A549 (cell line): Measurements from ENCODE around the gene RET. TPM values are rescaled to one million over a fixed set of nuclear protein-coding genes. Genes with fewer than 3 reads are reported as not detected.

Experiments used
- ATAC-seq, 2 experiments: fragments of 200-7000 bp in 1 of 2; fragments of >200 bp in 1 of 2; cut with Nextera tagmentation in 1 of 2; cut with Tn5 transposase in 1 of 2; 3 replicates each; pipeline versions ENCODE4 v1.8.0 to v1.9.1; 2018 to 2020; ENCODE audit warnings: mild to moderate bottlenecking in 1 of 2, moderate library complexity in 1 of 2
- CTCF ChIA-PET: fragments of 300-600 bp; sonication (Branson Sonifier 250); formaldehyde crosslinking; extraction: SDS; loops from one replicate; lab custom pipeline; 2021; ENCODE audit warnings: antibody characterized with exemption, inconsistent platforms; lab: Yijun Ruan, JAX
- POLR2A ChIA-PET: fragments of 350-600 bp; formaldehyde crosslinking; extraction: SDS; loops from one replicate; lab custom pipeline; 2021; ENCODE audit warnings: antibody characterized with exemption, inconsistent platforms; lab: Yijun Ruan, JAX
- DNase-seq, 2 experiments: peaks; one replicate each; pipeline versions ENCODE4 v3.0.0 to v3.0.0-alpha.2; 2011 to 2016; ENCODE audit warnings: low read depth in 1 of 2, low spot score in 1 of 2
- FAIRE-seq: peaks from 2 replicates; lab custom pipeline; 2011; peaks lifted over from hg19 to GRCh38; lab: Jason Lieb, UNC
- H3K27ac ChIP-seq, 2 experiments: fragments of >200 bp; sonication (Bioruptor Twin); formaldehyde crosslinking; 3 replicates each; pipeline ENCODE4 v1.5.1; 2016 to 2017
- H3K4me1 ChIP-seq: fragments of >200 bp; sonication (Bioruptor Twin); formaldehyde crosslinking; 3 replicates; pipeline ENCODE4 v1.6.1; 2016
- H3K4me2 ChIP-seq: fragments of >200 bp; sonication (Bioruptor Twin); formaldehyde crosslinking; 3 replicates; pipeline ENCODE4 v1.6.1; 2016
- H3K4me3 ChIP-seq: fragments of >200 bp; sonication (Bioruptor Twin); formaldehyde crosslinking; 3 replicates; pipeline ENCODE4 v1.5.1; 2016
- H3K9me3 ChIP-seq: fragments of >200 bp; sonication (Bioruptor Twin); formaldehyde crosslinking; 3 replicates; pipeline ENCODE4 v1.6.1; 2016
- CBX2 ChIP-seq: fragments of 200-600 bp; sonication (generic); IDR thresholded peaks from 2 replicates; pipeline ENCODE4 v1.6.1; 2016; ENCODE audit warnings: low read depth, mild to moderate bottlenecking, borderline replicate concordance
- CBX8 ChIP-seq: fragments of 200-600 bp; sonication (generic); IDR thresholded peaks from 2 replicates; pipeline ENCODE4 v1.6.1; 2016
- CEBPB ChIP-seq, 2 experiments: fragments of >200 bp in 1 of 2; sonication (Bioruptor Twin) in 1 of 2; formaldehyde crosslinking in 1 of 2; IDR thresholded peaks; 2 replicates each; pipeline ENCODE4 v1.6.1; 2012 to 2016
- CHD4 ChIP-seq: fragments of 200-600 bp; sonication (generic); IDR thresholded peaks from 2 replicates; pipeline ENCODE4 v1.6.1; 2016; ENCODE audit warnings: antibody characterized with exemption, mild to moderate bottlenecking, borderline replicate concordance
- CTCF ChIP-seq: fragments of >200 bp; sonication (Bioruptor Twin); formaldehyde crosslinking; IDR thresholded peaks from 3 replicates; pipeline ENCODE4 v1.5.1; 2016
- E2F6 ChIP-seq: IDR thresholded peaks from 2 replicates; pipeline ENCODE4 v1.6.1; 2012; ENCODE audit warnings: low read depth, borderline replicate concordance
- EHF ChIP-seq: fragments of 250-450 bp; sonication (Bioruptor Pico); IDR thresholded peaks from 2 replicates; pipeline ENCODE4 v1.5.0; 2020; ENCODE audit warnings: mild to moderate bottlenecking
- EHMT2 ChIP-seq: fragments of 200-600 bp; sonication (generic); IDR thresholded peaks from 2 replicates; pipeline ENCODE4 v1.6.1; 2016; ENCODE audit warnings: antibody characterized with exemption, low read depth, mild to moderate bottlenecking, moderate library complexity
- FOSL2 ChIP-seq, 2 experiments: fragments of 450-650 bp in 1 of 2; fragments of >200 bp in 1 of 2; sonication (Bioruptor Twin) in 1 of 2; formaldehyde crosslinking; IDR thresholded peaks; 2 replicates each; pipeline versions ENCODE4 v1.5.0 to v1.6.1; 2016 to 2020; ENCODE audit warnings: mild to moderate bottlenecking in 1 of 2, moderate library complexity in 1 of 2
- GATA3 ChIP-seq: IDR thresholded peaks from 2 replicates; pipeline ENCODE4 v1.6.1; 2012; ENCODE audit warnings: borderline replicate concordance
- HMGXB4 ChIP-seq: fragments of 250-450 bp; sonication (Bioruptor Pico); IDR thresholded peaks from 2 replicates; pipeline ENCODE4 v1.5.0; 2021; ENCODE audit warnings: mild to moderate bottlenecking, moderate library complexity, borderline replicate concordance
- HOXA7 ChIP-seq: fragments of 250-450 bp; sonication (Bioruptor Pico); IDR thresholded peaks from 2 replicates; pipeline ENCODE4 v1.5.0; 2020; ENCODE audit warnings: mild to moderate bottlenecking, moderate library complexity
- JUN ChIP-seq, 2 experiments: fragments of >200 bp; sonication (Bioruptor Twin); formaldehyde crosslinking; IDR thresholded peaks; 2 replicates in 1 of 2; 3 replicates in 1 of 2; pipeline ENCODE4 v1.6.1; 2016 to 2017
- MYC ChIP-seq: IDR thresholded peaks from 2 replicates; pipeline ENCODE4 v1.6.1; 2012; ENCODE audit warnings: mild to moderate bottlenecking, inconsistent platforms, low read length, improper control_type of control experiment, borderline replicate concordance
- NPAS2 ChIP-seq: fragments of 250-450 bp; sonication (Bioruptor Pico); IDR thresholded peaks from 2 replicates; pipeline ENCODE4 v1.8.0; 2022; ENCODE audit warnings: mild to moderate bottlenecking, moderate library complexity, borderline replicate concordance
- PHF8 ChIP-seq: fragments of 200-600 bp; sonication (generic); IDR thresholded peaks from 2 replicates; pipeline ENCODE4 v1.6.1; 2016; ENCODE audit warnings: low read depth, mild to moderate bottlenecking, antibody characterized with exemption, moderate library complexity, borderline replicate concordance
- POLR2A ChIP-seq: IDR thresholded peaks from 2 replicates; pipeline ENCODE4 v1.6.1; 2012; ENCODE audit warnings: mild to moderate bottlenecking, low read length
- SMC3 ChIP-seq: fragments of >200 bp; sonication (Bioruptor Twin); formaldehyde crosslinking; IDR thresholded peaks from 3 replicates; pipeline ENCODE4 v1.6.1; 2018; ENCODE audit warnings: inconsistent platforms
- TFCP2L1 ChIP-seq: fragments of 250-450 bp; sonication (Bioruptor Pico); IDR thresholded peaks from 2 replicates; pipeline ENCODE4 v1.5.0; 2021; ENCODE audit warnings: mild to moderate bottlenecking
- TP53 ChIP-seq: fragments of 250-450 bp; sonication (Bioruptor Pico); IDR thresholded peaks from 2 replicates; pipeline ENCODE4 v1.5.0; 2021; ENCODE audit warnings: mild to moderate bottlenecking, moderate library complexity
- ZC3H11A ChIP-seq: fragments of 450-650 bp; IDR thresholded peaks from 2 replicates; pipeline ENCODE4 v1.6.1; 2014; ENCODE audit warnings: antibody characterized with exemption, mild to moderate bottlenecking
- ZFP36 ChIP-seq: fragments of 450-650 bp; IDR thresholded peaks from 2 replicates; pipeline ENCODE4 v1.6.1; 2014; ENCODE audit warnings: borderline replicate concordance; ENCODE audit not compliant: partially characterized antibody
- ZNF302 ChIP-seq: fragments of 250-450 bp; sonication (Bioruptor Pico); IDR thresholded peaks from 2 replicates; pipeline ENCODE4 v1.9.0; 2021; ENCODE audit warnings: inconsistent platforms, mild to moderate bottlenecking, moderate library complexity
- WGBS: methylation state at CpG from one replicate; pipeline ENCODE4 v1.1.6; 2017; ENCODE audit errors: missing lambda C conversion rate; 5-methylcytosine and 5-hydroxymethylcytosine counted together
- polyA plus RNA-seq, 4 experiments: library from polyadenylated mRNA; depleted of rRNA in 3 of 4; stranded (reverse); fragments of >200 nt; fragmentation: RNase III in 1 of 4; extraction: RNeasy Plus Mini Kit Qiagen cat#74134 plus additional on column Dnase treatment in 1 of 4; gene quantifications; 2 replicates in 3 of 4; 3 replicates in 1 of 4; pipeline ENCODE4 v1.2.3, GENCODE V29; 2011 to 2017

RET gene
- polyA plus RNA-seq, 2 of the 4 experiments (the other 2 are of a cell fraction), result 0.08 to 0.41 TPM

GRCh38 chr10:43070121-43071085, 6.5 kb upstream of the RET start (continued):
- TF ChIP-seq CTCF, result no peak
- TF ChIP-seq SMC3, result no peak
- no peak for TF ChIP-seq FOSL2 (IDR thresholded peaks at IDR 0.05)
- TF ChIP-seq FOSL2 (CRISPR knock-in tag; IDR thresholded peaks at IDR 0.05), result no peak
- TF ChIP-seq NPAS2, result no peak
- no peak for TF ChIP-seq ZFP36
- TF ChIP-seq GATA3, result no peak

GRCh38 chr10:43071865-43072650, 4.8 kb upstream of the RET start:
- no peak for FAIRE-seq
- DNase-seq, result no peak
- Histone ChIP-seq H3K4me1 (no peaks in the 10 kb centered on the region), H3K27ac (no peak overlapping the region), H3K9me3 (no peaks in the 10 kb centered on the region), H3K4me2 (no peak overlapping the region), H3K4me3 (no peak overlapping the region)
- TF ChIP-seq EHMT2, result no peak
- TF ChIP-seq PHF8, result no peak
- no peak for TF ChIP-seq EHF (CRISPR knock-in tag)
- no peak for TF ChIP-seq MYC
- TF ChIP-seq TP53 (CRISPR knock-in tag), result no peak
- no peak for TF ChIP-seq ZNF302 (CRISPR knock-in tag)
- no peak for TF ChIP-seq JUN (IDR thresholded peaks at IDR 0.05)
- no peak for TF ChIP-seq CBX2
- no peak for TF ChIP-seq CHD4
- TF ChIP-seq E2F6, result no peak
- TF ChIP-seq GATA3, result no peak
- TF ChIP-seq HOXA7 (CRISPR knock-in tag), result no peak
- TF ChIP-seq ZC3H11A, result no peak
- no peak for TF ChIP-seq CBX8
- TF ChIP-seq CEBPB (IDR thresholded peaks at IDR 0.05), result no peak
- no peak for TF ChIP-seq HMGXB4 (CRISPR knock-in tag)
- TF ChIP-seq TFCP2L1 (CRISPR knock-in tag), result no peak
- no peak for TF ChIP-seq POLR2A
- POLR2A ChIA-PET, result no interaction called here
- CTCF ChIA-PET, result interaction anchor here (1.5 kb wide), 1 partner anchor 19 kb away, joined by 3 read pairs; no protein-coding TSS in a partner anchor
- no peak for ATAC-seq
- 46% methylated on average over 18 of the region's 19 CpGs for WGBS
